Limb (tissue), 2 donors: ENCODE measurements around the gene PLXND1.

ENCODE experiments used
- DNase-seq, 2 donors: peaks; one replicate each; pipeline ENCODE4 v3.0.0-alpha.2; 2016; ENCODE audit errors: extremely low spot score in 2 of 2

PLXND1 gene

DNA sequence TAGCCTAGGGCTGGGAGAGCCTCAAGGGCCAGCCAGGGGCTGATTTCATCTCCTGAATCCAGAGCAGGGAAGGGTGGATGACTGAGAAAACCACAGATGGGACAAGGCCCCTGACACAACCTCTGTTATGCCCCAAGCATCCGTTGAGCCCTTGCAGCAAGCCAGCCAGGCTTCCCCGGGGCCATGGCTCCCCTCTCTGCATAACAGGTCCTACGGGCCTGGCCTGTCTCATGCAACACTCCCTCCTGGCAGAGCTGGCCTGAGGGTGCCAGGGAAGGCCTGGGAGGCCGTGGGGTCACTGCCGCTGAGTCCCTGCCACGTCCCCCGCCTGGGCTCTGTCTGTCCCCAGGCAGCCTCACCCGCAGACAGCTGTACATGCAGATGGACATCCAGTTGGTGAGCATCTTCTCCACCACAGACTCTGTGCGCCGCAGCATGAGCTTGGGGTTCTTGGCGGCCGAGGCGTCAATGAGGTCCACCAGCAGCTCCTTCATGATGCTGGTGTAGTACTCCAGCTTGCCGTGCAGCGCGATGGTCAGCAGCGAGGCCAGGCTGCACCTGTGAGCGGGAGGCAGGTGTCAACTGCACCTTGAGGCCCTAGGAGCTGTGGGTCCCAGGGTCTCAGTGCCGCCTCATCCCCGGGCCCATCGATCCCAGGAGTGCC lies 41.4 kb downstream of the PLXND1 start:
- no peak for DNase-seq

DNA sequence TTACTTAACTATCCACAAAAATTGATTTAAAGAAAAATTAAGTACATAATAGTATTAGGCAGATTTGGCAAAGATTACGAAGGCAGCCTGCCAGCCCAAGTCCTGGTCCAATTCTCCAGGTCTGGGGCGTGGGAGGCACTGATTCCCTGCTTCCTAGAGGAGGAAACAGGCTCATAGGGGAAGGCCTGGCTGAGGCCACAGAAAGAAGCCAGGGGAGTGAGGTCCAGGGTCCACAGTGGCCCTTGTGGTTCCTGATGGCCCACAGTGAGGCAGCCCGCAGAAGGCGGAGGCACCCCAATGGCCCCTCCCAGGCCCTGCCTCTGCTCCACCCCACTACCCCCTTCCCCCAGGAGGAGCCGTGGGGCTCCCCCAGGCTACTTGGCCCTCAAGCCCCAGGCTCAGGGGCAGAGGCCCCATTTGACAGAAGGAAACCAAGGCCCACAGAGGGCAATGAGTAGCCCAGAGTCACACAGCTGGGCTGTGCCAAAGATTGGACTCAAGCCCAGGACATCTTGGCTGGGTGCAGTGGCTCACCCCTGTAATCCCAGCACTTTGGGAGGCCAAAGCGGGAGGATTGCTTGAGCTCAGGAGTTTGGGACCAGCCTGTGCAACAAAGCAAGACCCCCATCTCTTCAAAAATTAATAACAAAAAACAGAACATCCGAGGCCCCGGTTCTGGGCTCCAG lies 42.5 kb downstream of the PLXND1 start:
- no peak for DNase-seq

DNA sequence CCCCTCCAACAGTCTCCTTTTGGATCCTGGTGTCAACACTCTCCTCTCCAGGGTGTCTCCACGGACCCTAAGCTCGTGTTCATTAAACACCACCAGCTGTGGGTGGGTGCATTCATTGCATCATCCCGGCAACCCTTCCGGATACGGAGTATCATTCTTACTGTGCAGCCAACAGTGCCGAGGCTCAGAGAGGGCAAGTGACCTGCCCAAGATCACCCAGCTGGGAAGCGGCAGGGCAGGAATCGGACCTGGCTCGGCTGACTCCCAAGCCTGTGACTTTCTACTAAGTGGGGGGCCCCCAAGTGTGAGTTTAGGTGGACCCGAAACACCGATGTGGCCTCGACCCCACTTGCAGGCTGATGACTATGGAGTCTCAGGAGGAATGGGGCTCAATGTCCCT lies 43.1 kb downstream of the PLXND1 start:
- DNase-seq, result no peak

DNA sequence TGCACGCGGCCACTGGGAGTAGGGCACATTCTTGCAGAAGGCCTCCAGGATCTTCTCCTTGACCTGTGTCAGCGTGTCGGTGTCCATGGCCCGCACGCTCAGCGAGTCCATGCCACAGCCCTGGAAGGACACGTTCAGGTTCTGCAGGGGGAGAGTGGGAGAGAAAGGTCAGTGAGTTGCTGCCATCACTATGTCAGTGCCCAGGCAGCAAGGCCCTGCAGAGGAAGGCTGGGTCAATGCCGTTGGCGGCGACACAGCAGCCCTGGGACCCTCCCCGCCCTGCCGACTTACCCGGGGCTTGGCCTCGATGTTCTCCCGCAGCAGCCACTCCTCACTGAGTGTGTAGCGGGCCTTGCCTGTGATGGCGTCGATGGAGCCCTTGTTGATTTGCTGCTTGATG lies 43.7 kb downstream of the PLXND1 start:
- no peak for DNase-seq

DNA sequence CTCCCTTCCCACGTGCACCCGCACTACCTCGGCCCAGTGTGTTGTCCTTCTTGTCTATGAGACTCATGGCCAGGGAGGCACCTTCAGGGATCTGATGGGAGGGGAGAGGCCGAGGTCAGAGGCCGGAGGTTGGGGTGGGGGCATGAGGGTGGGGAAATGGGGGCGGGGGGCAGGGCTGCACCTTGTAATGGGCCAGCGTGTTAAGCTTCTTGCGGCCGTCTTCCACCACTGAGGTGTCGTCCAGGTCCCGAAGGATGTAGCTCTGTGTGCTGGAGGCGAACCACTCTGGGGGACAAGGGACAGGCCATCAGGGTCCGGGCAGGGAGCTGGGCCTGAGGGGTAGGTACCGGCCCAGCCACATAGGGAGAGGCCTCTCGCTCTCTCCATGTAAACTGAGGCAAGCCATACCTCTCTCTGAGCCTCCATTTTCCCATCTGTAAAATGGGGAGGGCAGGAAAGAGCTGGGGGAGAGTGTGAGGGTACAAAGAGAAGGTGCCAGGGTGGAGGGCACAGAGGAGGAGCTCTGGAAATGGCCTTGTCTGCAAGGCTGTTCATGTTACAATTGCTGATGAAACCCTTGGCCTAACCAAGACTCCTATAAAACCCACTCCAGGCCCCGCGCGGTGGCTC lies 44.7 kb downstream of the PLXND1 start:
- DNase-seq, result no peak

DNA sequence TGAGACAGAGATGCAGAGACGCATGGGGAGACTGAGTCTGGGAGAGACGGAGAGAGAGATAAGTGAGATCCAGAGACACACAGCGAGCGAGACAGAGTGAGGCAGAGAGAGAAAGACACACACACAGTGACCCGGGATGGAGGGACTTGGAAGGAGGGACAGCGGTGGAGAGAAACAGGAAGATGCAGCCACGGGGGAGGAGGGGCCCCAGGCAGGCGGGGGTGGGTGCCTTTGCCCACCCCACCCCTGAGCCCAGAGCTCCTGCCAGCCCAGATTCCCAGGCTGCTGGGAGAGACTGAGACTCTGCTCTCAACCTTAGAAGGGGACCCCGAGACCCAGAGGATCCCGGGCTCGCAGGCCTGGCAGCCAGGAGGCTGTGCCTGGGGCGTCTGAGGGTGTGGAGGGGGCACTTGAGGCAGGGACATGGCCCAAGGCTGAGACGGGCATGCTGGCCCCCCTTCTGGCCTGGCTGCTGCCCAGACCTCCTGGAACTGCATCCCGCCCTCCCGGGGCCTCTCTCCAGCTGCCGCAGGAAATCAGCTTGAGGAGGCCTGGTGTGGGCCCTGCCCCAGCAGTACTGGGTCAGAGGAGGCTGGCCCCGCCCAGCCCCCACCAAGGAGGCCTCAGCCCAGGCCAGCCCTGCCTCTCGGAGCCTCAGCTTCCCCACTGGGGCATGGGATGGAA lies 45.4 kb downstream of the PLXND1 start:
- peak; percentile 80 to 82 for DNase-seq

DNA sequence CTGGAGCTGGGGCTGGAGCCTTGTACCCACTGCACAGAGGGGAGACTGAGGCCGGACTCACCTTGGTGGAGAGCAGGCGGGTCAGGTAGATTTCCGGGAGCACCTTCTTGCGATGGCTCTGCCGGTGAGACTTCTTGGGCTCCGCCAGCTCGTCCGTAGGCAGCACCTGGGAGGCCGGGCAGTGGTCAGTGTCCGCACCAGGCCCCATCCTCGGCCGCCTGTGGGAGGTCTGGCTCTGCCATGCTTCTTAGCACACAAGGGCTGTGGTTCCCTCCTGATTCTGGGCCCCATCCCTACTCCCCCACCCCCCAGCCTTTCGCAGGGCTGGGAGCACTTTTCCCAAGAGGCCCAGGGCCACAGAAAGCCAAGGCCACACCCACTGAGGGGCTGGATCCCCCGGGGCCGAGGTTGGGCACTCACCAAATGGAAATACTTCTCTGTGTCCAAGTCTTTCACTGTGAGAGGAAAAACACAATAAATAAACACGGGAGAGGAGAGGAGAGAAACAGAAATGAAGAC lies 46.1 kb downstream of the PLXND1 start:
- DNase-seq, result peak in 1 of 2 donors; percentile 23

DNA sequence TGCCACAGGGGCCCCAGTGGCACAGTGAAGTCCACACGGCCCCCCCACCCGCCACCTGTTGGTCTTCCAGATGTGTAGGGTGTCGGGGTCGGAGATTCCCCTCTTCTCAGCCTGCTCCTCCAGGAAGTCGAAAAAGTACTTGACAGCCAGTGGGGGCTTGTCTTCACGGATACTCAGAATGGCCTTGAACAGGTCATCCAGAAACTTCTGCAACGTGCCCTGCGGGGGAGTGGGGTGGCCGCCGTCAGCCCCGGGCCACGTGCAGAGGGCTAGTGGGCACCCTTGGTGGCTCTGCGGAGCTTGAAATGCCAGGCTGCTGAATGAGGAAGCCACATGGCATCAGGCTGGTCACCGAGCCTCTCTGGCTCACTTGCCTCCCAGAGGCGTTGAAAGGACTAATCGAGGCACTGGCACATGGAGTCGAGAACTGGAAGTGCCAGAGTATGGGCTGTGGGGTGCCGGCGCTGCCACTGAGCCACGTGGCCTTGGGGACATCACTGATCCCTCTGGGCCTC lies 46.9 kb downstream of the PLXND1 start:
- no peak for DNase-seq

DNA sequence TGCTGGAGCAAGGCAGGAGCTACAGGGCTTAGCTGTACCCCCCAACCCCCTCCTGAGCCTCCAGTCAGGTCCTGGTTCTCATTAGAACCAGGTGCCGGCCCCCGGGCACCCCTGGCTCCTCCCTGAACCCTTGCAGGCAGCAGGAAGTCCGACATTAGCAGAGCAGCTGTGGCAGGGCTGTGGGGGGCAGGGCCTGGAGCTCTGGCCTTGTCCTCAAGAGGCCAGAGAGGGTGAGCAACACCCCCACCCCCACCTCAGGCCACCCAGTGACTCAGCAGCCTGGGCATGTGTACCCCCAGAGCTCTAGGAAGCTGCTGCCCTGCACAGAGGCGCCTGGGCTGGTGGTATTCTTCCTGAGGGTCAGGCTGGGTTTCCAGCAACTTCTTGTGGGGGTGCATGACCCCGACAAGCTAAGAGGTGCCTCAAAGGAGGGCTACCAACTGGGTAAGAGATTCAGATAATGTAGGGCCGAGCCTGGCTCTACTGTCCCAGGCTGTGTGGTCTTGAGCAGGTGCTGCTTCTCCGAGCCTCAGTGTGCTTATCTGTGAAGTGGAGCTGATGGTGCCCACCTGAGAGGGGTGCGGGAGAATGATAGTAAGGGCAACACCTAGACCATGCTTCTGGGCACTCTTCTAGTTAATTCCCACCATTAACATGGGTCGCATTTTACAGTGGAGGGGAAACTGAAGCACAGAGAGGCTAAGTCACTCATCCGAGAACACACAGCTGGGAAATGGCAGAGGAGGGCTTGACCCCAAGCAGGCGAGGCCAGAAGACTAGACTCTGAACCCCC lies 47.5 kb downstream of the PLXND1 start:
- no peak for DNase-seq

DNA sequence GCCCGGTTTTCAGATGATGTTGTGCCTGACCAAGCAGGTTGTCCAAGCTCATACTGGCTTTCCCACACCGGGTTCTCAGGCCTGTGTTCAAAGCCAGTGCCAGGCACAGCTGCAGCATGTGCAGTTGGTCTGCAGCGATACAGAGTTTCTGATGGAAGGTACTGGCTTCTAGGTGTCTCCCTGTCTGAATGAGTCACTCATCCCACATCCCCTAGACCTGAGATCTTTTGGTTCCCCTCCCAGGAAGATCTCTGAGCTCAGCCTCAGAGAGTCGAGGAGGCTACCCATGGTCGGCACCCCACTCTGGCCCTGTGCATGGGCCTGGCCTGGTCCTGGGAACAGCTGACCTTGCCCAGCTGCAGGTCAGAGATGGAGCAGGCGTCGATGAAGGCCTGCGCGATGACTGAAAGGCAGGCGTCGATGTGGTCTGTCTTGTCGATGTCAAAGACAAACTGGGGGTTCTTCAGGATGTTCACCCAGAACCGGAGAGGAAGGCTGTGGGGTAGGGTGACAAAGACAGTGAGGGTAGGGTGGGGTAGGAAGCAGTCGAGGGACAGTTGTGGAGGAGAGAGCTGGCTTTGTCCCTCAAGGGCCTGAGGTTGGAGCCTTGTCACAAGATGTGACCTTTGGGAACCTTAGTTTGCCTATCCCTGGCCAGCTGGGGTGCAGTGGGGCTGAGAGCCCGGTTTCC lies 48.2 kb downstream of the PLXND1 start:
- DNase-seq, result no peak

DNA sequence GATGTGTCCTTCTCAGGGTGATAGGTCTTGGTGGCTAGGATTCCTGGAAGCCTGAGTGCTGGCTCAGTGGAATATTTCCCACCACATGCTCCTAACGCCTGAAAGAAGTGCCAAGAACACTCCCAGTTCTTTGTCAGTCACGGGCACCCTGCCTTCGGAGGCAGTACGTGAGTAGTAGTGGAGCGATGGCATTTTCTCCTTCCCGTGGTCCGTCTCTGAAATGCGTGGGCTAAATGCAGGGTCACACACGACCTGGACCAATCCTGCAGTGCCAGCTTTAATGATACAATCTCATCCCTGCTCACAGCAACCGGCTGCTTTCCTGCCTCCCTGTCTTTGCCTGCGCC lies 49.0 kb downstream of the PLXND1 start:
- DNase-seq, result peak in 1 of 2 donors; percentile 25

DNA sequence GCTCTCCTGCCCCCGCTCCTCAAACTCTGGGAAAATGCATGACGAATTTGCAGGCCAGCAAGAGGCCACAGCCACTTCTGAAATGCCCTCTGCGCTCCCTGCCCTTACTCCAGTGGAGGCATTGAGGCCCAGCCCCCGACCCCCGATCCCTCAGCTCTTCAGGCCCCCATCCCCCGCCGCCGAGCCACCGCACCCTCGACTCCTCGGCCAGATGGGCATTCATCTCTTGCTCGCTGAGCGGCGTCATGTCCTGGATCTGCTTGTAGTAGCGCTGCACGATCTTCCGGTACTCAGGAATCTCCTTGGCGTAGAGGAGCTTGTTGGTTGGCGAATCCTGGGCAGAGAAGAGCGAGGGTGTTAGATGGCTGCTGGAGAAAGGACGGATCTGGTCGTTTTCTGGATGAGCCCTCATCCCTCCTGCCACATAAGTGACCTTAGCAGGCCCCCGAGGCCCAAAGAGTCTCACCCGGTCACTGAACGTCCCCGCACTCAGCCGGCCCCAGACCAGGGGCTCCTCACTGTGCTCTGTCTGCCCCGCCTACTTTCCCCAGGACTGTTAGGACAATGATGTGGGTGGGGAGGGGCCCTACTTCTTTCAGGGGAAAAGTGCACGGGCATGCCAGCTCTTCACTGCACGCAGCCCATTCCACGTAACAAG lies 49.5 kb downstream of the PLXND1 start:
- DNase-seq, result no peak

DNA sequence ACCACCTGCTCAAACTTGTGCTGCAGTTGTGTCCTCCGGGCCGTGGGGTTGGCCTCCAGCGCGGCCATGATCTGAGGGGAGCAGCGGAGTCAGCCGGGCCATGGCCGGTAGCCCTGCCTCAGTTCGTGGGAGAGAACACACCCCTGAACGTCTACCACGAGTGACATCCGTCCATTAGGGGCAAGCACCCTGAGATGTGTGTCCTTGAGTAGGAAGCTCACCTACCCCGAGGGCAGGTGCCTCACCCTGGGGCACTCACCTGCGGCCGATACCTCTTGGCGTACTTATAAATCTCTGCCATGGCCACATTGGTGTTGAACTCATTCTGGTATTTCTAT lies 50.1 kb downstream of the PLXND1 start:
- DNase-seq, result no peak

DNA sequence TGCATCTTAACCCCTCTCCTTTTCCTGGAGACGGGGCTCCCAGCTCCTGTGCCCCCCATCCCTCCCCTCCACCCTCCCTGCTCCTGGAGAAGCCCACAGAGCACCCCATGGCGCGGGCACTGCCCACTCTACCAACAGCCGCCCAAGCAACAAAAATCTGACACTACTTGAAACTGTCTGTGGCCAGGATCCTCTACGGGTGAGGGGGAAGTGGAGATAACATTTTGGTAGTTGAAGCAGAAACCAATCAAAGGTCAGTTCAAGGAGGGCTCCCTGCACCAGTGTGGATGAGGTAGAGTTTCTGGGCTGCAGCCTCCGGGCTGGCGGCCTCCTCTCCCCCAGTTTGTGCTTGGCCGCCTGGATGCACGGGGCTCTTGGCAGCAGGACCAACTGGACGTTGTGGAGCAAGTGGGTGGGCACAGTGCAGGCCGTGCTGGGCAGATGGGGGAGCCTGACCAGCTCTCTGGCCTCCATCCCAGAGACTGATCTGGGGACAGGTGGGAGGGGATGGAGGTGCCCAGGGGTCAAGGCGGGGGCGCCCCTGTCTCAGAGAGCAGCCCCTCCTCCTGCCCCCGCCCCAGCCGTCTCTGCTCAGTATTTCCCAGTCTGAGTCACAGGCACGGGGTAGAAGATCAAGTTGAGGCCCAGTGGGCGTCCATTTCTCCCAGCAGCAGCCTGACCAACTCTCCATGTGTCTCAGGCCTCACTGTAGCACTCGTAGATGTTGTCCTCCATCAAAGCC lies 50.7 kb downstream of the PLXND1 start:
- no peak for DNase-seq

DNA sequence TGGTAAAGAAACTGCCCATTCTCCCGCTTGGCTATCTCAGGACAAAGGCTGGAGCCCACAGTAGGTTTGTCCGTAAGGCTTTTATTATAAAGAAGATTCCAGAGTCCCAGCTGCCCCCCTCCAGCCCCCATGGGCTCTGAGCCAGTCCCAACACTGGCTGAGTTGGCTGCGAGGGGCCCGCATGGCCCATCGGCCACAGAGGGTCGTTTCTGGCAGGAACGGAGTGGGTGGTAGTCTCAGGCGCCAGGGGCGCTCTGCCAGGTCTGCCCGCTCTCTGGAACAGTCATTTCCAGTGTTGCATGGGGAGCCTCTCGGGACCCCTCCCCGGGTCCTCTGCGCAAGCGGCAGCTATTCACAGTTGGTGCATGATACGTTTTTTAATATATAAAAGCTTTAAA lies 51.3 kb downstream of the PLXND1 start:
- DNase-seq, result peak; percentile 21 to 66

DNA sequence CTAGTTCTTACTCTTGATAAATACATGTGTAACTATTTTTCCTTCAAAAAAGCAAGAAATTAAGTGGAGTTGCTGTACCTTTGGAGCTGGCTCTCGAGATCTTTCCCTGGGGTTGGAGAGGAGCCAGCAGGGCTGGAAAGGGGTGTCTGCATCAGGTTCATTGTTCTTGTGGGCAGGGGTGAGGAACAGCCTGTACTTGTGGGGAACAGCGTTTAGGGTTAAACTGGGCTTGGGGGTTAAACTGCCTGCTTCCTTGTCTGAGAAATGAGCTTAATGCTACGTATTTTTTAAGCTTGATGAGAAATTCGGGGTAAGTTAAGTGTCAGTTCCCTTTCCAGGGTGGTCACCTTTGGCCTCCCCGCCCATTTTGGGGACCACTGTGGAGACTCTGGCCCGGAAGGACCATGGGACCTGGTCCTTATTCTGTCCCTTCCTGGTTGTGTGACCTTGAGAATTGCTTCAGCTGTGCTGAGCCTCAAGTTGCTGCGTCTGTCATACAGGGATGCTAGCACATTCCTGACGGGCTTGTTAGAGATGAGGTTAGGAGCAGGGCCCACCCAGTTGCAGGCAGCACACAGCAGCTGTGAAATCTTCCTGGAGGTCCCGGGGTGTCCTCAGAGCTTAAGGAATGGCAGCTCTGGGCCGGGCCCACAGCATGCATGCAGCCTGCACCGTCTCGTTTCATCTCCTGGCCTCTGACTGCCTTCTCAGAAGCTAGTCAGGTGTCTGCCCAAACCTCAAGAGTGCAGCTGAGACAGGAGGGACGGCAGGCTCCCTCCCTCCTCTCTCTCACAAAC lies 51.9 kb downstream of the PLXND1 start:
- DNase-seq, result peak in 1 of 2 donors; percentile 23

DNA sequence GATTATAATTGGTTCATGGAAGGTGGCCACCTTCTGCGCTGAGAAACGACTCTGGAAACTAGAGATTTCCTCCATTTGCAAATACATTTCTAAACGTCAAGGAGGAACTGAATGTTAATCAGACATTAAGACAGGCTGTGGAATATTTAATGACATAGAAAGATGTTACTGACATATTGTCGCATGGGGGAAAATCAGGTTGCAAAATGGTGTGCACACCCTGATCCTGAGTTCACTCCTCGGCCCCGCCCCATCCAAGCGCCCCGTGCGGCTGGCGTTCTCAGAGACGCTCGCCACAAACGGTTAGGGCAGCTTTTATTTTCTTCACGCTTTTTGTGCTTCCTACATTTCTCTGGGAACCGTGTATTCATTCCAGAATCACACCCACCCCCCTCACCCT lies 52.8 kb downstream of the PLXND1 start:
- no peak for DNase-seq

DNA sequence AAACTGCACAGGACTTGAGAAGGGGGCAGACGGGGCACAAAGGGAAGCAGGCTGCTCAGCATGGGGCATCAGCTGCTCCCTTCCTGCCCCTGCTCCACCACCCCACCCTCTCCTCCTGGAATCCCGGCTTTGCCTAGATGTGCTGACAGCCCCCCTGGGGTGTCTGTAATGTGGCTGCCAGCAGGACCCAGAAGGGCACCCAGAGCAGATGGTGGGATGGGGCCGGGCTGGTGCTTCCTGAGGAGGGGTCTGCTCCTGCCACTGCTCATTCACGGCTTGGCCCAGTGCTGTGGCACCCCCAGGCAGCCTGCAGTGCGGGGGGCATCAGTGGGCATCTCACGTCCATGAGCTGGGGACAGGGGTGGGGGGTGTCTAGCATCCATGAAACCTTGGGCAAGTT lies 53.3 kb downstream of the PLXND1 start:
- no peak for DNase-seq
